ENCODE data around the gene SLC35A5.
"Not testable (repeated sequence)": the region's sequence is repeated elsewhere in the genome, so short reads cannot be mapped to it uniquely, and the experiment has no call there.

The SLC35A5 gene

DNA sequence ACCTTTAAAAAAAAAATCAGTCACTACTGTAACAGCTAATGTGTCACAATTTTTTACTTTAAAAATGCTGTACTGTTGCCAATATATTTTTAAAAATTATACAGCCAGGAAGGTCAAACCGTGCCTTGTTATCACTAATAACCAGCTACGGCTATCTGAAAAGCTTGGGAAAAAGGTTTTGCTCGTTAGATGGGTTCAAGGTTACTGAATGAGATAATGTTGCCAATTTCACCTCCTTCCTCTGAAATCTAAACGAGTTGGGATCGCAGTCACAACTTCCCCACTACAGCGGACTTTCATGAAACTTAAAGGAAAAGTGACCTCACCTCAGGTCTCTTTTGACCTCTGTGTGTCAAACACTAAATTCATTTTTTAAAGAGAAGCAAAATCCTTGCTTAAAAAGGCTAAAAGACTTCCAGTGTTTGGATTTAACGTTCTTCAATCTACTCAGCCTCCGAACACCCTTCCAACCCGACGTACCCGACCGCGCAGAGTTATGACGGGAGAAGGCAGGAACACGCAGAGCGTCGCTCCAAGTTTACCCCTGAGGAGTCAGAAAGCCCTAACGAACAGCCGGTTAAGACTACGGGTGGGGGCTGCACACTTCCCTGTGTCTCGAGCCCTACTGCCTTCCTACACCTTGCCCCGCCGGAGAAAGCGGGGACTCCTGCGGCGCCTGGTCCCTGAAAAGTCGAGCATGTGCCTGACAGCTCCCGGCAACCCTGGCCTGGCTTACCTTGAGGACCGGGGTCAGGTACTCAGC lies 943 bp upstream of the SLC35A5 start (continued):
- TF ChIP-seq, protein P1, sequence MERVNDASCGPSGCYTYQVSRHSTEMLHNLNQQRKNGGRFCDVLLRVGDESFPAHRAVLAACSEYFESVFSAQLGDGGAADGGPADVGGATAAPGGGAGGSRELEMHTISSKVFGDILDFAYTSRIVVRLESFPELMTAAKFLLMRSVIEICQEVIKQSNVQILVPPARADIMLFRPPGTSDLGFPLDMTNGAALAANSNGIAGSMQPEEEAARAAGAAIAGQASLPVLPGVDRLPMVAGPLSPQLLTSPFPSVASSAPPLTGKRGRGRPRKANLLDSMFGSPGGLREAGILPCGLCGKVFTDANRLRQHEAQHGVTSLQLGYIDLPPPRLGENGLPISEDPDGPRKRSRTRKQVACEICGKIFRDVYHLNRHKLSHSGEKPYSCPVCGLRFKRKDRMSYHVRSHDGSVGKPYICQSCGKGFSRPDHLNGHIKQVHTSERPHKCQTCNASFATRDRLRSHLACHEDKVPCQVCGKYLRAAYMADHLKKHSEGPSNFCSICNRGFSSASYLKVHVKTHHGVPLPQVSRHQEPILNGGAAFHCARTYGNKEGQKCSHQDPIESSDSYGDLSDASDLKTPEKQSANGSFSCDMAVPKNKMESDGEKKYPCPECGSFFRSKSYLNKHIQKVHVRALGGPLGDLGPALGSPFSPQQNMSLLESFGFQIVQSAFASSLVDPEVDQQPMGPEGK (CRISPR knock-in tag; IDR thresholded peaks at IDR 0.05; ENCODE audit: borderline replicate concordance), result no peak
- TF ChIP-seq, protein P2, sequence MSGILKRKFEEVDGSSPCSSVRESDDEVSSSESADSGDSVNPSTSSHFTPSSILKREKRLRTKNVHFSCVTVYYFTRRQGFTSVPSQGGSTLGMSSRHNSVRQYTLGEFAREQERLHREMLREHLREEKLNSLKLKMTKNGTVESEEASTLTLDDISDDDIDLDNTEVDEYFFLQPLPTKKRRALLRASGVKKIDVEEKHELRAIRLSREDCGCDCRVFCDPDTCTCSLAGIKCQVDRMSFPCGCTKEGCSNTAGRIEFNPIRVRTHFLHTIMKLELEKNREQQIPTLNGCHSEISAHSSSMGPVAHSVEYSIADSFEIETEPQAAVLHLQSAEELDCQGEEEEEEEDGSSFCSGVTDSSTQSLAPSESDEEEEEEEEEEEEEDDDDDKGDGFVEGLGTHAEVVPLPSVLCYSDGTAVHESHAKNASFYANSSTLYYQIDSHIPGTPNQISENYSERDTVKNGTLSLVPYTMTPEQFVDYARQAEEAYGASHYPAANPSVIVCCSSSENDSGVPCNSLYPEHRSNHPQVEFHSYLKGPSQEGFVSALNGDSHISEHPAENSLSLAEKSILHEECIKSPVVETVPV (CRISPR knock-in tag; IDR thresholded peaks at IDR 0.05), result no peak
- TF ChIP-seq BACH2 (CRISPR knock-in tag; IDR thresholded peaks at IDR 0.05; ENCODE audit: borderline replicate concordance) (no peak), ZC3H10 (CRISPR knock-in tag; IDR thresholded peaks at IDR 0.05) (no peak), SNAI2 (CRISPR knock-in tag; IDR thresholded peaks at IDR 0.05) (no peak), PPARA (CRISPR knock-in tag; IDR thresholded peaks at IDR 0.05; ENCODE audit: borderline replicate concordance) (no peak), ZNF70 (CRISPR knock-in tag; IDR thresholded peaks at IDR 0.05) (no peak)

DNA sequence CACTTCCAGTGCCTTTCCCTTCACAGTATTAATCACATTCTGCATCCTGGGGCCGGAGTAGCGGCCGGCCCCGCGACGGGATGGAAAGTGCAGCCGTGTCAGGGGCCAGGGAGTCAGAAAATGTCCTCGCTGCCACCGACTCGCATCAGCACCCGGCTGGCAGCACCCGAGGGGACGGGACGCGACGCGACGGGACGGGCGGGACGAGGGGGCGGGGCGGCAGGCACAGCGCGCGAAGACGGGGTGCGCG lies 436 bp upstream of the SLC35A5 start:
- ATAC-seq, result peak; percentile 50
- TF ChIP-seq, protein P3, sequence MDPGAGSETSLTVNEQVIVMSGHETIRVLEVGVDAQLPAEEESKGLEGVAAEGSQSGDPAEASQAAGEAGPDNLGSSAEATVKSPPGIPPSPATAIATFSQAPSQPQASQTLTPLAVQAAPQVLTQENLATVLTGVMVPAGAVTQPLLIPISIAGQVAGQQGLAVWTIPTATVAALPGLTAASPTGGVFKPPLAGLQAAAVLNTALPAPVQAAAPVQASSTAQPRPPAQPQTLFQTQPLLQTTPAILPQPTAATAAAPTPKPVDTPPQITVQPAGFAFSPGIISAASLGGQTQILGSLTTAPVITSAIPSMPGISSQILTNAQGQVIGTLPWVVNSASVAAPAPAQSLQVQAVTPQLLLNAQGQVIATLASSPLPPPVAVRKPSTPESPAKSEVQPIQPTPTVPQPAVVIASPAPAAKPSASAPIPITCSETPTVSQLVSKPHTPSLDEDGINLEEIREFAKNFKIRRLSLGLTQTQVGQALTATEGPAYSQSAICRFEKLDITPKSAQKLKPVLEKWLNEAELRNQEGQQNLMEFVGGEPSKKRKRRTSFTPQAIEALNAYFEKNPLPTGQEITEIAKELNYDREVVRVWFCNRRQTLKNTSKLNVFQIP (CRISPR knock-in tag; IDR thresholded peaks at IDR 0.05; ENCODE audit: borderline replicate concordance, low read depth), result no peak
- TF ChIP-seq, protein P2 (CRISPR knock-in tag; IDR thresholded peaks at IDR 0.05), result no peak
- TF ChIP-seq ZNF8 (CRISPR knock-in tag; IDR thresholded peaks at IDR 0.05) (no peak), PPARA (CRISPR knock-in tag; IDR thresholded peaks at IDR 0.05; ENCODE audit: borderline replicate concordance) (no peak), ZNF565 (CRISPR knock-in tag; conservative IDR thresholded peaks at IDR 0.05; ENCODE audit: low read depth) (no peak), RARB (CRISPR knock-in tag; IDR thresholded peaks at IDR 0.05) (no peak), CSDC2 (CRISPR knock-in tag; IDR thresholded peaks at IDR 0.05) (no peak), OSR1 (CRISPR knock-in tag; IDR thresholded peaks at IDR 0.05) (no peak), ISL1 (CRISPR knock-in tag; IDR thresholded peaks at IDR 0.05) (no peak), ZC3H10 (CRISPR knock-in tag; IDR thresholded peaks at IDR 0.05) (no peak), TCF4 (CRISPR knock-in tag; IDR thresholded peaks at IDR 0.05; ENCODE audit: borderline replicate concordance) (no peak), ESRRG (CRISPR knock-in tag; IDR thresholded peaks at IDR 0.05) (no peak), GLIS3 (CRISPR knock-in tag; IDR thresholded peaks at IDR 0.05) (no peak)
- TF ChIP-seq, protein P4, sequence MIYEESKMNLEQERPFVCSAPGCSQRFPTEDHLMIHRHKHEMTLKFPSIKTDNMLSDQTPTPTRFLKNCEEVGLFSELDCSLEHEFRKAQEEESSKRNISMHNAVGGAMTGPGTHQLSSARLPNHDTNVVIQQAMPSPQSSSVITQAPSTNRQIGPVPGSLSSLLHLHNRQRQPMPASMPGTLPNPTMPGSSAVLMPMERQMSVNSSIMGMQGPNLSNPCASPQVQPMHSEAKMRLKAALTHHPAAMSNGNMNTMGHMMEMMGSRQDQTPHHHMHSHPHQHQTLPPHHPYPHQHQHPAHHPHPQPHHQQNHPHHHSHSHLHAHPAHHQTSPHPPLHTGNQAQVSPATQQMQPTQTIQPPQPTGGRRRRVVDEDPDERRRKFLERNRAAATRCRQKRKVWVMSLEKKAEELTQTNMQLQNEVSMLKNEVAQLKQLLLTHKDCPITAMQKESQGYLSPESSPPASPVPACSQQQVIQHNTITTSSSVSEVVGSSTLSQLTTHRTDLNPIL (CRISPR knock-in tag; IDR thresholded peaks at IDR 0.05; ENCODE audit: low read depth), result no peak

DNA sequence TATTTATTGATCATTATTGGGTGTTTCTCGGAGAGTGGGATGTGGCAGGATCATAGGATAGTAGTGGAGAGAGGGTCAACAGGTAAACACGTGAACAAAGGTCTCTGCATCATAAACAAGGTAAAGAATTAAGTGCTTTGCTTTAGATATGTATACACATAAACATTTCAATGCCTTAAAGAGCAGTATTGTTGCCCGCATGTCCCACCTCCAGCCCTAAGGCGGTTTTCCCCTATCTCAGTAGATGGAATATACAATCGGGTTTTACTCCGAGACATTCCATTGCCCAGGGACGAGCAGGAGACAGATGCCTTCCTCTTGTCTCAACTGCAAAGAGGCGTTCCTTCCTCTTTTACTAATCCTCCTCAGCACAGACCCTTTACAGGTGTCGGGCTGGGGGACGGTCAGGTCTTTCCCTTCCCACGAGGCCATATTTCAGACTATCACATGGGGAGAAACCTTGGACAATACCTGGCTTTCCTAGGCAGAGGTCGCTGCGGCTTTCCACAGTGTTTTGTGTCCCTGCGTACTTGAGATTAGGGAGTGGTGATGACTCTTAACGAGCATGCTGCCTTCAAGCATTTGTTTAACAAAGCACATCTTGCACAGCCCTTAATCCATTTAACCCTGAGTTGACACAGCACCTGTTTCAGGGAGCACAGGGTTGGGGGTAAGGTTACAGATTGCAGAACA lies 2.5 kb downstream of the SLC35A5 start:
- not testable (repeated sequence) for ATAC-seq

DNA sequence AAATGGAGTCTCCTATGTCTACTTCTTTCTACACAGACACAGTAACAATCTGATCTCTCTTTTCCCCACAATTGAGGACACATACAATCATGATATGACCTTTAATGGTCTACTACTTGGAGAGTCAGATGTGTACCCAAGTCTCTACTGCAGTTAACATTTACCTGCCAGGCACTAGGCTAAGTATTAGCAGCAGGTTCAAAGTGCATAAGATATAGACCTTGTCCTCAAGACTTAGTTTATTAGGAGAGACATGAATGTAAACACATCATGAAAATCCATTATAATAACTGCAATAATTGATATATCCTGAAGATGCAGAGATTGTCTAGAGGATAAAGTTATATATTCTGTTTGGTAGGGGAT lies 3.1 kb downstream of the SLC35A5 start:
- ATAC-seq, result no peak
- TF ChIP-seq ZC3H10 (CRISPR knock-in tag; IDR thresholded peaks at IDR 0.05), result no peak
- TF ChIP-seq TCF4 (CRISPR knock-in tag; IDR thresholded peaks at IDR 0.05; ENCODE audit: borderline replicate concordance), result no peak
- TF ChIP-seq, protein P5, sequence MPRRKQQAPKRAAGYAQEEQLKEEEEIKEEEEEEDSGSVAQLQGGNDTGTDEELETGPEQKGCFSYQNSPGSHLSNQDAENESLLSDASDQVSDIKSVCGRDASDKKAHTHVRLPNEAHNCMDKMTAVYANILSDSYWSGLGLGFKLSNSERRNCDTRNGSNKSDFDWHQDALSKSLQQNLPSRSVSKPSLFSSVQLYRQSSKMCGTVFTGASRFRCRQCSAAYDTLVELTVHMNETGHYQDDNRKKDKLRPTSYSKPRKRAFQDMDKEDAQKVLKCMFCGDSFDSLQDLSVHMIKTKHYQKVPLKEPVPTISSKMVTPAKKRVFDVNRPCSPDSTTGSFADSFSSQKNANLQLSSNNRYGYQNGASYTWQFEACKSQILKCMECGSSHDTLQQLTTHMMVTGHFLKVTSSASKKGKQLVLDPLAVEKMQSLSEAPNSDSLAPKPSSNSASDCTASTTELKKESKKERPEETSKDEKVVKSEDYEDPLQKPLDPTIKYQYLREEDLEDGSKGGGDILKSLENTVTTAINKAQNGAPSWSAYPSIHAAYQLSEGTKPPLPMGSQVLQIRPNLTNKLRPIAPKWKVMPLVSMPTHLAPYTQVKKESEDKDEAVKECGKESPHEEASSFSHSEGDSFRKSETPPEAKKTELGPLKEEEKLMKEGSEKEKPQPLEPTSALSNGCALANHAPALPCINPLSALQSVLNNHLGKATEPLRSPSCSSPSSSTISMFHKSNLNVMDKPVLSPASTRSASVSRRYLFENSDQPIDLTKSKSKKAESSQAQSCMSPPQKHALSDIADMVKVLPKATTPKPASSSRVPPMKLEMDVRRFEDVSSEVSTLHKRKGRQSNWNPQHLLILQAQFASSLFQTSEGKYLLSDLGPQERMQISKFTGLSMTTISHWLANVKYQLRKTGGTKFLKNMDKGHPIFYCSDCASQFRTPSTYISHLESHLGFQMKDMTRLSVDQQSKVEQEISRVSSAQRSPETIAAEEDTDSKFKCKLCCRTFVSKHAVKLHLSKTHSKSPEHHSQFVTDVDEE (CRISPR knock-in tag; IDR thresholded peaks at IDR 0.05), result no peak
- TF ChIP-seq, protein P3 (CRISPR knock-in tag; IDR thresholded peaks at IDR 0.05; ENCODE audit: borderline replicate concordance, low read depth), result no peak
- no peak for TF ChIP-seq CSDC2 (CRISPR knock-in tag; IDR thresholded peaks at IDR 0.05)
- no peak for TF ChIP-seq ARNTL (CRISPR knock-in tag; IDR thresholded peaks at IDR 0.05; ENCODE audit: borderline replicate concordance, low read depth)
- TF ChIP-seq ZNF8 (CRISPR knock-in tag; IDR thresholded peaks at IDR 0.05), result no peak
- no peak for TF ChIP-seq RARB (CRISPR knock-in tag; IDR thresholded peaks at IDR 0.05)
- no peak for TF ChIP-seq ESRRG (CRISPR knock-in tag; IDR thresholded peaks at IDR 0.05)
- no peak for TF ChIP-seq ZNF70 (CRISPR knock-in tag; IDR thresholded peaks at IDR 0.05)

All from SK-N-SH treated with all-trans-retinoic acid at 6 μM for 48 hours (cell line).